ENCODE data around the gene SOX5. TPM values are rescaled to one million over a fixed set of nuclear protein-coding genes. Genes with fewer than 3 reads are reported as not detected.

SOX5 gene
- polyA plus RNA-seq (ENCODE audit: insufficient read length in 4 of 4), result 1 to 10 TPM; 7.1 to 9.0 (median 7.9) TPM

- DNase-seq (ENCODE audit: low read depth in 4 of 4, low spot score in 3 of 4), result peak in 3 of 4 donors; percentile 33 to 54 (median 35)
These were observed at the start of gene SOX5 for GRCh38 chr12:23949348-23950209. Gene SOX5 (minus strand): TSS chr12:23949670. CDS start chr12:23949601, 69 bp downstream.

- no peak for DNase-seq (ENCODE audit: low read depth in 4 of 4, low spot score in 3 of 4)
These were observed 37.6 kb upstream of the SOX5 start for GRCh38 chr12:23987046-23987445.

- no peak for DNase-seq (ENCODE audit: low read depth in 4 of 4, low spot score in 3 of 4)
These were observed 31.4 kb upstream of the SOX5 start for GRCh38 chr12:23980826-23981225.

- no peak for DNase-seq (ENCODE audit: low read depth in 4 of 4, low spot score in 3 of 4)
These were observed 15.3 kb upstream of the SOX5 start for GRCh38 chr12:23964812-23965211.

- DNase-seq (ENCODE audit: low read depth in 4 of 4, low spot score in 3 of 4), result no peak
These were observed 10.4 kb upstream of the SOX5 start for GRCh38 chr12:23959826-23960225.

GRCh38 chr12:23954332-23954731 lies 4.9 kb upstream of the SOX5 start:
- no peak for DNase-seq (ENCODE audit: low read depth in 4 of 4, low spot score in 3 of 4)

GRCh38 chr12:23952071-23952470 lies 2.6 kb upstream of the SOX5 start:
- DNase-seq (ENCODE audit: low read depth in 4 of 4, low spot score in 3 of 4), result no peak

- DNase-seq (ENCODE audit: low read depth in 4 of 4, low spot score in 3 of 4), result peak in 1 of 4 donors; percentile 7
These were observed 1.4 kb upstream of the SOX5 start for GRCh38 chr12:23950775-23951451.

GRCh38 chr12:23950210-23950774 lies 822 bp upstream of the SOX5 start:
- DNase-seq (ENCODE audit: low read depth in 4 of 4, low spot score in 3 of 4), result peak in 3 of 4 donors; percentile 12 to 38 (median 35)

- DNase-seq (ENCODE audit: low read depth in 4 of 4, low spot score in 3 of 4), result no peak
These were observed 1.2 kb downstream of the SOX5 start for GRCh38 chr12:23948291-23948690.

GRCh38 chr12:23947395-23947794 lies 2.1 kb downstream of the SOX5 start:
- no peak for DNase-seq (ENCODE audit: low read depth in 4 of 4, low spot score in 3 of 4)

GRCh38 chr12:23945249-23945648 lies 4.2 kb downstream of the SOX5 start:
- DNase-seq (ENCODE audit: low read depth in 4 of 4, low spot score in 3 of 4), result no peak

GRCh38 chr12:23944067-23944466 lies 5.4 kb downstream of the SOX5 start:
- no peak for DNase-seq (ENCODE audit: low read depth in 4 of 4, low spot score in 3 of 4)

- no peak for DNase-seq (ENCODE audit: low read depth in 4 of 4, low spot score in 3 of 4)
These were observed 6.6 kb downstream of the SOX5 start for GRCh38 chr12:23942841-23943240.

GRCh38 chr12:23941780-23942179 lies 7.7 kb downstream of the SOX5 start:
- no peak for DNase-seq (ENCODE audit: low read depth in 4 of 4, low spot score in 3 of 4)

GRCh38 chr12:23938422-23938821 lies 11.0 kb downstream of the SOX5 start:
- DNase-seq (ENCODE audit: low read depth in 4 of 4, low spot score in 3 of 4), result no peak

GRCh38 chr12:23931176-23931575 lies 18.3 kb downstream of the SOX5 start:
- no peak for DNase-seq (ENCODE audit: low read depth in 4 of 4, low spot score in 3 of 4)

GRCh38 chr12:23930599-23930998 lies 18.9 kb downstream of the SOX5 start:
- no peak for DNase-seq (ENCODE audit: low read depth in 4 of 4, low spot score in 3 of 4)

- no peak for DNase-seq (ENCODE audit: low read depth in 4 of 4, low spot score in 3 of 4)
These were observed 19.6 kb downstream of the SOX5 start for GRCh38 chr12:23929906-23930305.

GRCh38 chr12:23927907-23928306 lies 21.6 kb downstream of the SOX5 start:
- DNase-seq (ENCODE audit: low read depth in 4 of 4, low spot score in 3 of 4), result no peak

GRCh38 chr12:23921099-23921856 lies 28.2 kb downstream of the SOX5 start:
- no peak for DNase-seq (ENCODE audit: low read depth in 4 of 4, low spot score in 3 of 4)
